NCI-H2196 (cell line): ENCODE measurements around the gene NKD2.

Experiments used
- DNase-seq: peaks from one replicate; lab custom pipeline; 2025; ENCODE audit not compliant: unreplicated experiment; lab: John Stamatoyannopoulos, UW

Gene NKD2

DNA sequence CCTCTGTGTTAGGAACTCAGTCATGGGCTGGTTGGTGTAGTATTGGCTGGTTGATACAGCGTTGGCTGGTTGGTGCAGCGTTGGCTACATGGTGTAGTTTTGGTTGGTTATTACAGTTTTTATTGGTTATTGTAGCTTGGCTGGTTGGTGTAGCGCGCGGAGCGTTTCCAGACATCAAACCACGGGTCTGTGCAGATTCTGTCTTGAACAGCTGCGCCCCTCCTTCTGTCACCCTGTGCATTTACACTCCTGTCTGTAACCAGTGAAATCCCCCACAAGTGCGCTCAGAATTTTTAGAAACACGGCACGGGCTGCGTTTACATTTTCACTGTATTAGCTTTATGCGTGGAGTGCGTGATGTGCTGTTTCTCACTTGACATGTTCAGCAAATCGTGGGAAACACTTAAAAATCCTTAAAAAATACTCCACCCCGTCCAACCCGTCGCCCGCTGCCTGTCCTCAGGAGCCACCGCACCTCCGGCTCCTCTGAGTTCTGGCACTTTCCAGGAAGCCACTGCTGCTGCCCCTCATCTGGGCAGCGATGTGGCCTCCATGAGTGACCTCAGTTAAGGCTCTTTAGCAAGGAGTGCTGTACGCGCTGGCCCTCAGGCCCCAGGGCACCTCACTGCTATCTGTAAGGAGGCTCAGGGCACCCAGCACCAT lies 20.8 kb downstream of the NKD2 start:
- no peak for DNase-seq

DNA sequence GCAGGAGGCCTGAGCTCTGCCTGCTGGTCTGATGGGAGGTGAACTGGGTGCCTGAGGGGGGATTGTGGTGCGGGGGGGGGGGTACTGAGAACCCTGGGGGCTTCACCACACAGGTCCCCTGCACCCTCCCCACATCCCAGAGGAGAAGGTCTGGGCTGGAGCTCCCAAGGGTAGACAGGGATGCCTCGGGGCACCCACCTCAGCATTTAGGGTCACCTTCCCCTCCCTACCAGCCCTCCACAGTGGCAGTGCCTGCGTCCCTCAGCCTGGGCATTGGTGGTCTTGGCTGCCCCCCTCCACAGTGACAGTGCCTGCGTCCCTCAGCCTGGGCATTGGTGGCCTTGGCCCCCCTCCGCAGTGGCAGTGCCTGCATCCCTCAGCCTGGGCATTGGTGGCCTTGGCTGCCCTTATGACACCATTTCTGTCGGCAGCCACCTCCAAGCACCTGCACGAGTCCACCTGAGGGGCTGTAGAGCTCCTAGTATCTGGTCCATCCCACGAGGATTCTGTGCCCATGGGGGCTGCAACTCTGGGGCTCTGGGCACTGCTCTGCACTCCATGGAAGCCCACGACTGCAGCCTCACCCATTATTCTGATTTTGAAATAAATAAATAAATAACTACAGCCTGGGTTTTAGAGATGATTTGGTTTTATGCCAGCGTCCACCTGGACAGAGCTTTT lies 21.5 kb downstream of the NKD2 start:
- DNase-seq = no peak

DNA sequence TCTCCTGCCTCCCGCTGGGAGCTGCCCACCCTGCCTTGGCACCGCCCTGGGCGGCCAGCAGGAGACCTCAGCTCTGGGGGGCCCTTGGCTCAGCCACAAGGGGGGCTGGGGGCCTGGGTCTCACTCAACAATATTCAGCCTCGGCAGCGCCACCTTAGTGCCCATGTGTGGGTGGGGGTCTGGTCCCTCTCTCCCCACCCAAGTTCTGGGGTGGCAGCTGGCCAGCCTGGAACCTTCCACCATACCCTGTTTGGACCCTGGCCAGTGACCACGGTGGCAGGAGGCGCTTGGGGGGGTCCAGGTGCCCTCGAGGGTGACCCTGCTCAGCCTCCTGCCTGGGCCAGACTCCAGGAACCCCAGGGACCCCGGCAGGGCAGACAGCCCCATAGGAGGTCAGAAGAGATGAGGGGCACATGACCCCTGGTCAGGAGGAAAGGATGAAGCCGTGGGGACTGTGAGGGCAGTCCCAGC lies 22.2 kb downstream of the NKD2 start:
- no peak for DNase-seq

DNA sequence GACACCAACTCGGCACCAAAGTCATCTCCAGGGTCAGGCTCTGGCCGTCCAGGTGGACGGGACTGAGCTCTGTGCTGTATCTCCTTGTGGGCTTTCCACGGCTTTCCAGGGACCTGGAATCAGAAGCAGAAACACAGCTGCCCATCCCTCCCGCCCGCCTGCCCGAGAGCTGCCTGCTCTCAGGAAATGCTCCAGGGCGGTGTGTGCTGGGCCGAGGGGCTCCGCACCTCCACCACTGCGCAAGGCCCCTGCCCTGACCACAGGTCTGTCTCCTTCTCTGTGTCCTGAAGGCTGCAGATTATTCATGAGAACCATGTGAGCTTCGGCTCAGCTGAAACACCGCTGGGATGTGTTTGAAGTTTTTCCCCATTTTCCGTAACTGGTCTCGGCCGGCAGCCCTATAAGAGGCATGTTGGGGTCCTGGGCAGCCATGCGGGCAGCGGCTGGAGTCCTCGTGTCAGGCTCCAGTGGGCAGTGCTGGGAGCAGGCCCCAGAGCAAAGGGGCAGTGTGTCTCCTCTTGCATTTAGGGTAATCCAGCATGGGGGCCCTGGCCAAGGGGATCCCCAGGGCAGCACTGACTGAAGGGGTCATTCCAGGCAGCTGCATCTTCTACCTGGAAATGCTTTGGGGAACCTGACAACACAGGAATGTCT lies 22.8 kb downstream of the NKD2 start:
- DNase-seq = no peak

DNA sequence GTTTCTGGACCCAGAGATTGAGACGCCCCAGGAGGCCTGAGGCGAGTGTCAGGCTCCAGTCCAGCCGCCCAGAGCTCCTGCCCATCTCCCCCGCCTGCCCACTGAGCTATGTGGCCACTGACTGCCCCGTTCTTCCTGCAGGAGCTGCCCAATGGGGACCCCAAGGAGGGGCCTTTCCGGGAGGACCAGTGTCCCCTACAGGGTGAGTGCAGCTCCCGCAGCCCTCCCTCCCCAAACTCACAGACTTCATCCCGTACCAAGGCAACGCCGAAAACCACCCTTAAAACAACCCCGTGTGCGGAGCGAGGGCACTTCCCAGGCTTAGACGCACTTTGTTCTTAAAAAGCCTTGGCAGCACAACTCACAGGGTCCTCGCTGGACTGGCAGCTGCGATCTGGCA lies 23.4 kb downstream of the NKD2 start:
- no peak for DNase-seq

DNA sequence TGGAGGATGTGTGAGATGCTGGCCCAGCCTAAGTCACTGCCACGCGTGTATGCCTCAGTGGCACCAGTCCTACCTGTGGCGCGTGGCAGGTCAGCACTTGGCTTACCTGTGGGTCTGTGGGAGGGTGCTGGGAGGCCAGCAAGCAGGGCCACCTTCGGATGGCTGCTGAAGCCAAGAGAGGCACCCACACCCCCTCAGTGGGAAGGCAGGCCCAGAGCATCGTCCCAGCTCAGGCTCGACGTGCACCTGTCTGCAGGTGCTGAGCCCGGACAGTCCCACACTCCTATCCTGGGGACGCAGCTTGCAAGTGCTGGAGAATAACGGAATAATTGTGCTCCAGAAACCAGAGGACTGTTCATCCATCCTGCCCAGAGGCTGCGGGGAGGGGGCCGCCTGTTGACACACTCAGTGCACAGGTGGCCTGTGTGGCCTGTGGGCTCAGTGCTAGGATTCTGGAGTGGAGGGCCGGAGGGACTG lies 24.0 kb downstream of the NKD2 start:
- DNase-seq = no peak

DNA sequence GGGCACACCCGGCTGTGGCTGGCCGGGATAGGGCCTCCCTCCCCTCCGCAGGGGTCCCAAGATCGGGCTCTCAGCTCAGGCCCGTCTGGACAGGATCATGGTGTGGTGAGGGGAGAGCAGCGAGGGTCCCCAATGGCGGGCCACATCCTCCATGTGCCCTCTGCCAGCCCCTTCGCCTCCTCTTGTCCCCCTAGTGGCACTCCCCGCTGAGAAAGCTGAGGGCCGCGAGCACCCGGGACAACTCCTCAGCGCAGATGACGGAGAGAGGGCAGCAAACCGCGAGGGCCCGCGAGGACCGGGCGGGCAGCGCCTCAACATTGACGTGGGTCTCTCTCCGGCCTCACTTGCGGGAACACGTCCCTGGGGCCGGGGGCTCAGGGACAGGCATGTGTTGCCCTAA lies 24.6 kb downstream of the NKD2 start:
- DNase-seq = no peak

DNA sequence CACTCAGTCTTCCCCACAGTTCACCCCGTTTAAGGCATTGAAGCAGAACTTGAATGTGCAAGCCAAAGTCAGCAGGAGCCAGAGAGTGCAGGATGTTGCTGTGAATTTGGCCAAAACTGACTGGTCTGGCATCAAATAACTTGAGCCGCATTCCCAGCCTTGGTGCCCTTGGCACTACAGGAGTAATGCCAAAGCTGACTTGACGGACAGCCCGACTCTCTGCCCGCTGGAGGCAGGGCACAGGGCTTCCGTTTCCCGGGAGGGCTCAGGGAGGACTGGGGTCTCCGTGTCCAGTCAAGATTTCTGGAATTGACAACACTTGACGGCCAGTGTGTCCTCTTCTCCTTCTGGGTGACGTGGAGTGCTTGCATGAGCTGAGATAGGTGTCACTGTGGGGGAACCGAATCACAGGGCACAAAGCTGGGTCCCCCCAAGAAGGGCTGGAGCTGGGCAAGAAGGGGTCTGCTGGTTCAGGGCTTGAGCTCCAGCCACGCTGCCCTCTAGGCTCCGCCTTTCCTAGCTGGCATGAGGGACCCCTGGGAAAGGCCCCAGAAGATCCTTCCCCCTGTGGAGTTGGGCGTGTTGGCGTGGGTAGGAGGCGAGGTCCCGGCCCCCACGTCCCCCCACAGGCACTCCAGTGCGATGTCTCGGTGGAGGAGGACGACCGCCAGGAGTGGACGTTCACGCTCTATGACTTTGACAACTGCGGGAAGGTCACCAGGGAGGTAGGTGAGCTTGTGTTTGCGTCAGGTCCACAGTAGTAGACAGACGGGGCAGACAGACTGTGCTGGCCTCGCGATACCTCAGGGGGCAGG lies 25.2 kb downstream of the NKD2 start:
- no peak for DNase-seq

DNA sequence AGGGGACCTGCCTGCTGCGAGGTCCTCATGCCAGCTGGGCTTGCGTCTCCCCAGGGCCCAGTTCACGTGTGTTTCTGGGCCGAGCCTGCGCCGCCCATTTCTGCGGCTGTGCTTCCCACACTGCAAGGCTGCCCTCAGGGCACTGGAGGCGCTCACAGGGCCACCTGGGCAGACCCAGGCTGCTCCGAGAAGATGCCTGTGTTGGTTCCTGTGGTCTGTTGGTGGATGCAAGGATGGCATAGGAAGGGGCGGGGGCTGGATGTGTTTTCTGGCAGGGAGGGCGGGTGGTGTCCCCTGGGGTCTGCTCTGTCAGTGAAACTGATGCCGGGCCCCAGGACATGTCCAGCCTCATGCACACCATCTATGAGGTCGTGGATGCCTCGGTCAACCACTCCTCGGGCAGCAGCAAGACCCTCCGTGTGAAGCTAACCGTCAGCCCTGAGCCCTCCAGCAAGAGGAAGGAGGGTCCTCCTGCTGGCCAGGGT lies 25.9 kb downstream of the NKD2 start:
- no peak for DNase-seq

DNA sequence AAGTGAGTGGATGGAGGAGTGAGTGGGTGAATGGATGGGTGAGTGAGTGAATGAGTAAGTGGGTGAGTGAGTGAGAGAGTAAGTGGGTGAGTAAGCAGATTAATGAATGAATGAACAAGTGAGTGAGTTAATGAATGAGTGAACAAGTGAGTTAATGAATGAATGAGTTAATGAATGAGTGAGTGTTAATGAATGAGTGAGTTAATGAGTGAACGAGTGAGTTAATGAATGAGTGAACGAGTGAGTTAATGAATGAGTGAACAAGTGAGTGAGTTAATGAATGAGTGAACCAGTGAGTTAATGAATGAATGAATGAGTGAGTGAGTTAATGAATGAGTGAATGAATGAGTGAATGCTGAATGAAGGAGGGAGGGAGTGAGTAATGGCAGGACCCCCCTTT lies 26.4 kb downstream of the NKD2 start:
- no peak for DNase-seq

DNA sequence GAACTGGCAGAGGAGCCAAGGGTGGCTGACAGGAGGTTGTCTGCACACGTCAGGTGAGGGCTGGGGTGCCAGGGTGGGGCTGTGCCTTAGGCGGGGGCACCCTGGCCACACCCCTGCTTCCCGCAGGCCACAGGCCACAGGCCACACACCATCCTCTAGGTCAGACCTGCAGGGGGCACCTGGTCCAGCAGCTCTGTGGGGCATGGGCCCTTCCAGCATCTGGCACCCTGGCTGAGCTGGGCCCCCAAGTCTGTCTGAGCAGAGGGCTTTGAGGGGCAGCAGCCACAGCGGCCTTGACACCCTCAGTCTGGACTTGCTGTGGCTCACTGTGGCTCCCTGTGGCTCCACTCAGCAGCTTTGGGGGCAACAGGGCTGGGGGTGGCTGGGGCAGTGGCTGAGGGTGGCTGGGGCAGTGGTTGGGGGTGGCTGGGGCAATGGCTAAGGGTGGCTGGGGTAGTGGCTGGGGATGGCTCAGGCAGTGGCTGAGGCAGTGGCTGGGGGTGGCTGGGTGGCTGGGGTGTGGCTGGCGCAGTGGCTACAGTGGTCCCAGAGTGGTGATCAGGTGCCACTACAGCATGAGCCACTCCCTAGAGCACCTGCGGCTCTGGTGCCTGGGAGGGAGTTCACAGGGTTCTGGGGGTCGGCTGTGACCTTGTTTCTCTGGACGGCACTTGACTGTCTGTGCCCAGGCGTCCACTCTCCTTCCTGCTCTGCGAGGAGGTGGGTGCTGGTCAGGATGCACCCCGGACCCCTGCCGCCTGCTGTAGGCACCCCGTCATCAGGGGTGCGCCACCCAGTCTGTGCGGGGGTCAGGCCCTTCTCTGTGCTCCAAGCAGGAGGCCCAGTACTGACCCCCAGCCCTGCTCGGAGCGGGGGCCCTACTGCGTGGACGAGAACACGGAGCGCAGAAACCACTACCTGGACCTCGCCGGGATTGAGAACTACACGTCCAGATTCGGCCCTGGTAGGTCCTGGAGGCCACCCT lies 27.1 kb downstream of the NKD2 start:
- no peak for DNase-seq

DNA sequence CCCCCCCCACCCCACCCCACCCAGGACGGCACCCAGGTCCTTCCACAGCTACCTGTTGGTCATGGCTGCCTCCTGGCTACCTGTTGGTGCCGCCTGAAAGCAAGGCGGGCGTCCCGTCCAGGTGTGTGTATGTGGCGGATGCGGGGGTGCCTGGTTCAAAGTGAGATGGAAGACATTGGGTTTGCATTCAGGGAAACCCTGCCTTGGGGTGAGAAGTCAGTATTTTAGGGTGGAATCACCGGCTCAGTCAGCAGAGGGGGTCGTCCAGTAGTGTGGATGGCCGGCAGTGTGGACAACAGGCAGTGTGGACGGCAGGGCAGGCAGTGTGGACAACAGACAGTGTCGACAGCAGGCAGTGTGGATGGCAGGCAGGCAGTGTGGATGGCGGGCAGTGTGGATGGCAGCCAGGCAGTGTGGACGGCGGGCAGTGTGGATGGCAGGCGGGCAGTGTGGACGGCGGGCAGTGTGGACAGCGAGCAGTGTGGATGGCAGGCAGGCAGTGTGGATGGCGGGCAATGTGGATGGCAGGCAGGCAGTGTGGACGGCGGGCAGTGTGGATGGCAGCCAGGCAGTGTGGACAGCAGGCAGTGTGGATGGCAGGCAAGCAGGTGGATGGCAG lies 28.0 kb downstream of the NKD2 start:
- DNase-seq = no peak

DNA sequence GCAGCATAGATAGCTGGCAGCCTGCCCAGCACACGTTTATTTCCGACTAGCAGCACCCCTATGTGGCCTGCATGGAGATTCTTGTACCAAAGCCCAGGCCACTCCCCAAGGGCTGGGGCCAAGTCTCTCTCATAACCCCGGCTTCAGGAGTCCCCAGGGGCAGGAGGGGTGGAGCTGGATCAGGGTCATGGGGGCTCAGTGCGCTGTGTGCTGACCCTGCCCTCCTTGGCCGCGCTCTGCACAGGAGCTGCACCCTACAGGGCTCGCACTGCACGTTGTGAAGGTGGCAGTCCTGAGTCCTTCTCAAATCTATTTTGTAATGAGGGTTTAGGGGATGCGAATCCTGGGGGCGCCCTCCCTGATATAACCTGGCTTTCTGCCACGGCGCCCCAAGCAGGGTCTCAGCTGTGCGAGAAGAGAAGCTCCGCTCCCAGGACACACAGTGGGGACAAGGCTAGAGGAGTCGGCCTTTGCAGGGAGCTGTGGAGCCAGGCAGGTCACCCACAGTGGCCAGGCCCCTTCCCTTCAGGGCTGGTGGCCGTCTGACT lies 28.6 kb downstream of the NKD2 start:
- peak; percentile 38 for DNase-seq

DNA sequence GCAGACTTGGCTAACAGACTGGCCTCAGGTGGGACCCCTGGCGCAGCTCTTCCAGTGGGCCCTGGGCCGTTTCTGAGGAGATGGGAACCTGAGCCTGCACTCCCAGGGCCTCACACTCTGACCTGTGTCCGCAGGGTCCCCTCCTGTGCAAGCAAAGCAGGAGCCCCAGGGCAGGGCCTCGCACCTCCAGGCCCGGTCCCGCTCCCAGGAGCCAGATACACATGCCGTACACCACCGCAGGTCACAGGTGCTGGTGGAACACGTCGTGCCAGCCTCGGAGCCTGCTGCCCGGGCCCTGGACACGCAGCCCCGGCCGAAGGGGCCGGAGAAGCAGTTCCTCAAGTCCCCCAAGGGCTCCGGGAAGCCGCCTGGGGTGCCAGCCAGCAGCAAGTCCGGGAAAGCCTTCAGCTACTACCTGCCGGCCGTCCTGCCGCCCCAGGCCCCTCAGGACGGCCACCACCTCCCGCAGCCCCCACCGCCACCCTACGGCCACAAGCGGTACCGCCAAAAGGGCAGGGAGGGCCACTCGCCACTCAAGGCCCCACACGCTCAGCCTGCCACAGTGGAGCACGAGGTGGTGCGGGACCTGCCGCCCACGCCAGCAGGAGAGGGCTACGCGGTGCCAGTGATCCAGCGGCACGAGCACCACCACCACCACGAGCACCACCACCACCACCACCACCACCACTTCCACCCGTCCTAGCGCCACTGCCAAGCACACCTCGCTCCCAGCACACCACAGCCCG lies 29.2 kb downstream of the NKD2 start:
- no peak for DNase-seq

DNA sequence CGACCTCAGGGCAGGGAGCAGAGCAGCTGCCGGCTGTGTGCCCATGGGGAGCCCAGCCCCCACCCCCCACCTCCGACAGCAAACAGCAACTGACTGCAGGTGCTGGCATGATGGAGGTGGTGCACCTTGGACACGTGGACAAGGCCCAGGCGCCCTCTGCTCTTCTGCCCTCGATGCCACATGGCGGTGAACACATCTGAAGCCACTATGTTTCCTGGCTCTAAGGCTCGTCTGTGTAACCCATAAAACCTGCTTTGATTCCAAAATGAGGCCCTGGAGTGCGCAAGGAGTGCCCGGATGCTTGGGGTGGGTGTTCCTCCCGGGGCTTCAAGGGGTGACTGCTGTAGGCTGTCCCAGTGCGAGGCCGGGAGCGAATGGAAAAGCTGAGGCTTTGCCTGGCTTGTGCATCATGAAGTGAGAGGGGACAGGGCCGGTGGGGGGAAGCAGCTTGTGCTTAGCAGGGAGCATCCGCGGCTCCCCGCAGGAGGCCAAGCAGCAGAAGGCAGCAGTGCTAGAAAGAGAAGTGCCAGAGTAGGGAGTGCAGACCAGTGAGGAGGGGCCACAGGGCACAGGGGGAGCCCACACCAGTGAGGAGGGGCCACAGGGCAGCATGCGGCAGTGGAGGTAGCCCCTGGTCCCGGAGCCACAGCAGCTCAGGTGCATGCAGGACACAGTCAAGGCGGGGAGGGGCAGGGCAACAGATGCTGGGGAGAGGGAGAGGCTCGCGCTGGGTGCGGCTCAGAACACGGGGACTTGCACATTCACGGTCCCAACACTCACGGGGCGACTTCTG lies 30.0 kb downstream of the NKD2 start:
- no peak for DNase-seq

DNA sequence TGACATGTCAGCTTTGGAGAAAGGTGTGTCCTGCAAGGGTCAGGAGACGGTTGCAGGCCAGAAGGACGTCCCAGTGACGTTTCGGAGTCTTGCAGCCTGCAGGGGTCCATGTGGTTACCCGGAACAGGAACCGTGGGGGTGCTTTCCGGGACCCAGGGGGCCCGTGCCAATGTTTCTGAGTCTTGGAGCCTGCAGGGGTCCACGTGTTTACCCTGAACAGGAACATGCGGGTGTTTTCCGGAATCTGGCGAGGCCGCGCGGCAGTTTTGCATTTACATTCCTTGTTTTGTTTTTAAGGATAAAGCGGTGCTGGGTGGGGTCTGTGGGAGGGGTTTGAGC lies 30.6 kb downstream of the NKD2 start:
- DNase-seq = no peak

DNA sequence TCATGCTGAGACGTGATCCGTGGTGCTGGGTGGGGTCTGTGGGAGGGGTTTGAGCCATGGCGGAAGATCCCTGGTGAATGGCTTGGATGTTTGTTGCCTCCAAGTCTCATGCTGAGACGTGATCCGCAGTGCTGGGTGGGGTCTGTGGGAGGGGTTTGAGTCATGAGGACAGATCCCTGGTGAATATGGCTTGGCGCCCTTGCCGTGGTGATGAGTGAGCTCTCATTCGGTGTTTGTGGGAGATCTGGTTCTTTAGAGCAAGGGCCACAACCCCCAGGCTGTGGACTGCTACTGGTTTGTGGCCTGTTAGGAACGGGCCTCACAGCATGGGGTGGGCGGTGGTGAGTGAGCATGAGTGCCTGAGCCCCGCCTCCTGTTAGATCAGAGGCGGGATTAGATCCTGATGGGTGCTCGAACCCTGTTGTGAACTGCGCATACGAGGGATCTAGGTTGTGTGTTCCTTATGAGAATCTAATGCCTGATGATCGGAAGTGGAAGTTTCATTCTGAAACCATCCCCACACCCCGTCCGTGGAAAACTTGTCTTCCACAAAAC lies 31.2 kb downstream of the NKD2 start:
- DNase-seq = no peak

DNA sequence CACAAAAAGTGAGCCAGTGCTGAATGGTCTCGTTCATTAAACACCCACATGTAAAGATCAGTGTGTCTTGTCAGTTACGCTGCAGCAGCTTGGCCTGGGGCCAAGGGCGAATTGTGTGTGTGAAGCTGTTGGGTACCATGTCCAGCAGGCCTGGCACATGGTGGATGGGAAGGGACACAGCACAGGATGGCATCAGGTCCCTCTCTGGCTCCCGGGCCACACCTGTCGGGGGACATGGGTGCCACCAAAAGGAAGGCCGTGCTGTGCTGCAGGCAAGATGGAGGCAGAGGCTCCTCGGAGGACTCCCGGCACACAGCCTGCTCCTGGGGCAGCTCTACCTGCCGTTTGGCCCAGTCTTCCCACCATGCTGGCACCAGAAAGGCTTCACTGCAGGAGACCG lies 32.0 kb downstream of the NKD2 start:
- no peak for DNase-seq
